Measurements from ENCODE around the gene NMRAL1. TPM values are rescaled to one million over a fixed set of nuclear protein-coding genes. Genes with fewer than 3 reads are reported as not detected.

Gene NMRAL1
- total and polyA plus RNA-seq, 2 experiments from 2014 or later, result 50.7 to 61.7 TPM

DNA sequence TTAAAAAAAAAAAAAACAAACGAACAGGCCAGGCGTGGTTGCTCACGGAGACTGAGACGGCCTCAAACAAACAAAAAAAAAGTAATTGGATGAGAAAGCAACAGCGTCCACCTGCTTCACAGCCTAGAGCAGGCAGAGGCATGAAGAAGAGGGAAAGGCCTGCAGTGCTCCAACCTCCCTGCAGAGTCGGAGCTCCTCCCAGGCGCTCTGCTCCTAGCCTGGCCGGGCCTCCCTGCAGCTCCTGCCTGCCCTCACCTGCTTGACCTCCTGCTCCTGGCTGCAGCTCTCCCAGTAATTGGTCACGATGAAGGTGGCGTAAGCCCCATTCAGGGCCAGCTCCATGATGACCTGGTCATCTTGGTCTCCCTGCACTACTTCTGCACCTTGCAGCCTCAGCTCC, 5.5 kb downstream of the NMRAL1 start:
- Mint-ChIP-seq H3K4me3 (no peak overlapping the region), H3K4me1 (peaks cover 6% of the 10 kb centered on the region), H3K36me3 (ENCODE audit: low read depth) (peaks cover 50% of the 10 kb centered on the region), H3K27me3 (ENCODE audit: insufficient read depth, low read depth, poor library complexity) (peaks cover 3% of the 10 kb centered on the region), H3K9me3 (no peaks in the 10 kb centered on the region; the same call in 2 of the 3 replicates), H3K27ac (no peak overlapping the region)
- 0 out of 2 replicates have a peak, but pooled peaks cover 6% of the 10 kb centered on the region for H3F3A ChIP-seq (replicated peaks; ENCODE audit: low read depth)
- TF ChIP-seq, protein P1, sequence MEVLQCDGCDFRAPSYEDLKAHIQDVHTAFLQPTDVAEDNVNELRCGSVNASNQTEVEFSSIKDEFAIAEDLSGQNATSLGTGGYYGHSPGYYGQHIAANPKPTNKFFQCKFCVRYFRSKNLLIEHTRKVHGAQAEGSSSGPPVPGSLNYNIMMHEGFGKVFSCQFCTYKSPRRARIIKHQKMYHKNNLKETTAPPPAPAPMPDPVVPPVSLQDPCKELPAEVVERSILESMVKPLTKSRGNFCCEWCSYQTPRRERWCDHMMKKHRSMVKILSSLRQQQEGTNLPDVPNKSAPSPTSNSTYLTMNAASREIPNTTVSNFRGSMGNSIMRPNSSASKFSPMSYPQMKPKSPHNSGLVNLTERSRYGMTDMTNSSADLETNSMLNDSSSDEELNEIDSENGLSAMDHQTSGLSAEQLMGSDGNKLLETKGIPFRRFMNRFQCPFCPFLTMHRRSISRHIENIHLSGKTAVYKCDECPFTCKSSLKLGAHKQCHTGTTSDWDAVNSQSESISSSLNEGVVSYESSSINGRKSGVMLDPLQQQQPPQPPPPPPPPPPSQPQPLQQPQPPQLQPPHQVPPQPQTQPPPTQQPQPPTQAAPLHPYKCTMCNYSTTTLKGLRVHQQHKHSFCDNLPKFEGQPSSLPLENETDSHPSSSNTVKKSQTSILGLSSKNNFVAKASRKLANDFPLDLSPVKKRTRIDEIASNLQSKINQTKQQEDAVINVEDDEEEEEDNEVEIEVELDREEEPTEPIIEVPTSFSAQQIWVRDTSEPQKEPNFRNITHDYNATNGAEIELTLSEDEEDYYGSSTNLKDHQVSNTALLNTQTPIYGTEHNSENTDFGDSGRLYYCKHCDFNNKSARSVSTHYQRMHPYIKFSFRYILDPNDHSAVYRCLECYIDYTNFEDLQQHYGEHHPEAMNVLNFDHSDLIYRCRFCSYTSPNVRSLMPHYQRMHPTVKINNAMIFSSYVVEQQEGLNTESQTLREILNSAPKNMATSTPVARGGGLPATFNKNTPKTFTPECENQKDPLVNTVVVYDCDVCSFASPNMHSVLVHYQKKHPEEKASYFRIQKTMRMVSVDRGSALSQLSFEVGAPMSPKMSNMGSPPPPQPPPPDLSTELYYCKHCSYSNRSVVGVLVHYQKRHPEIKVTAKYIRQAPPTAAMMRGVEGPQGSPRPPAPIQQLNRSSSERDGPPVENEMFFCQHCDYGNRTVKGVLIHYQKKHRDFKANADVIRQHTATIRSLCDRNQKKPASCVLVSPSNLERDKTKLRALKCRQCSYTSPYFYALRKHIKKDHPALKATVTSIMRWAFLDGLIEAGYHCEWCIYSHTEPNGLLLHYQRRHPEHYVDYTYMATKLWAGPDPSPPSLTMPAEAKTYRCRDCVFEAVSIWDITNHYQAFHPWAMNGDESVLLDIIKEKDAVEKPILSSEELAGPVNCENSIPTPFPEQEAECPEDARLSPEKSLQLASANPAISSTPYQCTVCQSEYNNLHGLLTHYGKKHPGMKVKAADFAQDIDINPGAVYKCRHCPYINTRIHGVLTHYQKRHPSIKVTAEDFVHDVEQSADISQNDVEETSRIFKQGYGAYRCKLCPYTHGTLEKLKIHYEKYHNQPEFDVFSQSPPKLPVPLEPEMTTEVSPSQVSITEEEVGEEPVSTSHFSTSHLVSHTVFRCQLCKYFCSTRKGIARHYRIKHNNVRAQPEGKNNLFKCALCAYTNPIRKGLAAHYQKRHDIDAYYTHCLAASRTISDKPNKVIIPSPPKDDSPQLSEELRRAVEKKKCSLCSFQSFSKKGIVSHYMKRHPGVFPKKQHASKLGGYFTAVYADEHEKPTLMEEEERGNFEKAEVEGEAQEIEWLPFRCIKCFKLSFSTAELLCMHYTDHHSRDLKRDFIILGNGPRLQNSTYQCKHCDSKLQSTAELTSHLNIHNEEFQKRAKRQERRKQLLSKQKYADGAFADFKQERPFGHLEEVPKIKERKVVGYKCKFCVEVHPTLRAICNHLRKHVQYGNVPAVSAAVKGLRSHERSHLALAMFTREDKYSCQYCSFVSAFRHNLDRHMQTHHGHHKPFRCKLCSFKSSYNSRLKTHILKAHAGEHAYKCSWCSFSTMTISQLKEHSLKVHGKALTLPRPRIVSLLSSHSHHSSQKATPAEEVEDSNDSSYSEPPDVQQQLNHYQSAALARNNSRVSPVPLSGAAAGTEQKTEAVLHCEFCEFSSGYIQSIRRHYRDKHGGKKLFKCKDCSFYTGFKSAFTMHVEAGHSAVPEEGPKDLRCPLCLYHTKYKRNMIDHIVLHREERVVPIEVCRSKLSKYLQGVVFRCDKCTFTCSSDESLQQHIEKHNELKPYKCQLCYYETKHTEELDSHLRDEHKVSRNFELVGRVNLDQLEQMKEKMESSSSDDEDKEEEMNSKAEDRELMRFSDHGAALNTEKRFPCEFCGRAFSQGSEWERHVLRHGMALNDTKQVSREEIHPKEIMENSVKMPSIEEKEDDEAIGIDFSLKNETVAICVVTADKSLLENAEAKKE (CRISPR knock-in tag; IDR thresholded peaks at IDR 0.05), result no peak
- no peak for TF ChIP-seq ZNF114 (CRISPR knock-in tag; IDR thresholded peaks at IDR 0.05)
- no peak for TF ChIP-seq STAT1 (IDR thresholded peaks at IDR 0.05; ENCODE audit: unreplicated experiment)
- no peak for TF ChIP-seq CREB1 (CRISPR knock-in tag; IDR thresholded peaks at IDR 0.05; ENCODE audit: low read depth)
- TF ChIP-seq JUNB (IDR thresholded peaks at IDR 0.05; ENCODE audit: unreplicated experiment), result no peak
- H3K36me3 ChIP-seq (ENCODE audit: insufficient read depth), result peaks cover 14% of the 10 kb centered on the region; the same call in 1 of the 2 replicates
- no peaks in the 10 kb centered on the region for H3K27me3 ChIP-seq (ENCODE audit: insufficient read depth)
- H3K4me3 ChIP-seq, result no peak overlapping the region
- ATAC-seq (no peak; the same call in 2 of the 3 replicates), DNase-seq (ENCODE audit: low spot score) (no peak)
- no peak overlapping the region for H2AFZ ChIP-seq
- no peaks in the 10 kb centered on the region for H3K9me2 ChIP-seq (ENCODE audit: insufficient read depth)
- H3K27ac ChIP-seq (ENCODE audit: low read depth), result no peak overlapping the region
- no peaks in the 10 kb centered on the region for H4K20me1 ChIP-seq (replicated peaks; ENCODE audit: insufficient read depth)
- H3K79me2 ChIP-seq (replicated peaks; ENCODE audit: insufficient read depth), result peaks cover 18% of the 10 kb centered on the region
- H3K4me2 ChIP-seq, result no peak overlapping the region
- H3K4me1 ChIP-seq (ENCODE audit: insufficient read depth), result peaks cover 6% of the 10 kb centered on the region

DNA sequence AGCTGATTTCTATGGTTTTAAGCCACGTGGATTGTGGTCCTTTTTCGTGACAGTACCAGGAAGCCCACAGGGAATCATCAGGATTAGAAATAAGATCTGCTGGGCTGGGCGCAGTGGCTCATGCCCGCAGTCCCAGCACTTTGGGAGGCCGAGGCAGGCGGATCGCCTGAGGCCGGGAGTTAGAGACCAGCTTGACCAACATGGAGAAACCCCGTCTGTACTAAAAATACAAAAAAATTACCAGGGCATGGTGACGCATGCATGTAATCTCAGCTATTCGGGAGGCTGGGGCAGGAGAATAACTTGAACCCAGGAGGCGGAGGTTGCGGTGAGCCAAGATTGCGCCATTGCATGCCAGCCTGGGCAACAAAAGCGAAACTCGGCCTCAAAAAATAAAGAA, 6.5 kb downstream of the NMRAL1 start:
- Mint-ChIP-seq H3K27me3 (ENCODE audit: insufficient read depth, low read depth, poor library complexity) (peaks cover 5% of the 10 kb centered on the region), H3K4me3 (no peak overlapping the region), H3K4me1 (peaks cover 3% of the 10 kb centered on the region; the same call in 2 of the 3 replicates), H3K9me3 (no peaks in the 10 kb centered on the region), H3K36me3 (ENCODE audit: low read depth) (peaks cover 54% of the 10 kb centered on the region), H3K27ac (no peak overlapping the region)
- no peak overlapping the region for H3K4me3 ChIP-seq
- DNase-seq (ENCODE audit: low spot score) (no peak), ATAC-seq (no peak)
- H4K20me1 ChIP-seq (replicated peaks; ENCODE audit: insufficient read depth), result no peaks in the 10 kb centered on the region
- H3K27ac ChIP-seq (ENCODE audit: low read depth), result no peak overlapping the region
- H3K4me1 ChIP-seq (ENCODE audit: insufficient read depth), result no peaks in the 10 kb centered on the region
- H3K27me3 ChIP-seq (ENCODE audit: insufficient read depth), result no peaks in the 10 kb centered on the region
- peaks cover 8% of the 10 kb centered on the region for H3K79me2 ChIP-seq (replicated peaks; ENCODE audit: insufficient read depth)
- no peaks in the 10 kb centered on the region for H3K9me2 ChIP-seq (ENCODE audit: insufficient read depth)
- no peaks in the 10 kb centered on the region for H3F3A ChIP-seq (replicated peaks; ENCODE audit: low read depth)
- H3K4me2 ChIP-seq, result no peak overlapping the region
- no peak overlapping the region for H2AFZ ChIP-seq
- H3K36me3 ChIP-seq (ENCODE audit: insufficient read depth), result peaks cover 14% of the 10 kb centered on the region; the same call in 1 of the 2 replicates
- TF ChIP-seq NANOG (IDR thresholded peaks at IDR 0.05; ENCODE audit: borderline replicate concordance), result no peak
- no peak for TF ChIP-seq EZH2 (IDR thresholded peaks at IDR 0.05; ENCODE audit: low read depth, unreplicated experiment)
- no peak for TF ChIP-seq POLR2AphosphoS5 (IDR thresholded peaks at IDR 0.05; ENCODE audit: low read depth)

Measured in GM23338 (cell line).